Raji (cell line): ENCODE measurements around the gene ARL4C.

Experiments used
- POLR2A ChIP-seq: IDR thresholded peaks from 2 replicates; pipeline ENCODE4 v1.6.1; 2011; ENCODE audit warnings: low read depth, low read length, control low read depth; ENCODE audit not compliant: insufficient read depth

The ARL4C gene

GRCh38 chr2:234467289-234467688 is 29.6 kb downstream of the ARL4C start:
- no peak for TF ChIP-seq POLR2A

- no peak for TF ChIP-seq POLR2A
Measured at GRCh38 chr2:234464291-234464645, 32.6 kb downstream of the ARL4C start.

- no peak for TF ChIP-seq POLR2A
Measured at GRCh38 chr2:234463626-234464290, 33.1 kb downstream of the ARL4C start.

- TF ChIP-seq POLR2A = no peak
Measured at GRCh38 chr2:234462218-234462992, 34.5 kb downstream of the ARL4C start.

GRCh38 chr2:234459401-234460009 is 37.4 kb downstream of the ARL4C start:
- no peak for TF ChIP-seq POLR2A

GRCh38 chr2:234458466-234458865 is 38.4 kb downstream of the ARL4C start:
- TF ChIP-seq POLR2A = no peak

- no peak for TF ChIP-seq POLR2A
Measured at GRCh38 chr2:234457421-234457820, 39.5 kb downstream of the ARL4C start.

- TF ChIP-seq POLR2A = no peak
Measured at GRCh38 chr2:234454433-234454832, 42.4 kb downstream of the ARL4C start.

GRCh38 chr2:234453216-234453615 is 43.7 kb downstream of the ARL4C start:
- no peak for TF ChIP-seq POLR2A

GRCh38 chr2:234451852-234452625 is 44.8 kb downstream of the ARL4C start:
- no peak for TF ChIP-seq POLR2A

GRCh38 chr2:234451242-234451641 is 45.6 kb downstream of the ARL4C start:
- no peak for TF ChIP-seq POLR2A

- no peak for TF ChIP-seq POLR2A
Measured at GRCh38 chr2:234450431-234451124, 46.3 kb downstream of the ARL4C start.

GRCh38 chr2:234448506-234449184 is 48.2 kb downstream of the ARL4C start:
- no peak for TF ChIP-seq POLR2A

- TF ChIP-seq POLR2A = no peak
Measured at GRCh38 chr2:234447963-234448362, 48.9 kb downstream of the ARL4C start.
